ENCODE results near the gene CNTNAP5.

GRCh38 chr2:124886216-124886615 lies 861.1 kb downstream of the CNTNAP5 start:
- TF ChIP-seq CTCF (IDR thresholded peaks at IDR 0.05) (no peak), POLR2A (IDR thresholded peaks at IDR 0.05) (no peak)
